Measurements from ENCODE around the gene PHLDB1.

DNA sequence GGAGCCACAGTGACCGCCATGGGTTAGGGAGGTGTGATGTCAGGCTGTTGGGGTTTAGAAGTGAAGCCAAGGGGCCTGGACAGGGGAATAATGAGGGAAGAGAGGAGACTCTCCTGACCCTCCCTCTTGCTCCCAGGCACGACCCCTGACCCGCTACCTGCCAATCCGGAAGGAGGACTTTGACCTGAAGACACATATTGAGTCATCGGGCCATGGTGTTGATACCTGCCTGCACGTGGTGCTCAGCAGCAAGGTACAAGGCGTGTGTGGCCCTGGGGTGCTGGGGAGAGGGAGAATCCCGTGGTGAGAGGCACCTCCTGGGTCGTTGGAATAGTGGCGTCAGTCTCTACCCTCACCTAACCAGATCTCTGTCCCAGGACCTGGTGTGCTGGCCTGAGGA is 42.5 kb downstream of the PHLDB1 start:
- TF ChIP-seq CREB1 (IDR thresholded peaks at IDR 0.05; ENCODE audit: low read depth) = no peak
- TF ChIP-seq REST (IDR thresholded peaks at IDR 0.05; ENCODE audit: low read depth) = no peak
- no peak for TF ChIP-seq MAX (IDR thresholded peaks at IDR 0.05)
- no peak for TF ChIP-seq EP300 (IDR thresholded peaks at IDR 0.05; ENCODE audit: borderline replicate concordance)
- no peak for TF ChIP-seq EGR1 (IDR thresholded peaks at IDR 0.05)
- TF ChIP-seq NFIC (IDR thresholded peaks at IDR 0.05) = no peak
- no peak for TF ChIP-seq CEBPB (IDR thresholded peaks at IDR 0.05)
- TF ChIP-seq USF1 (IDR thresholded peaks at IDR 0.05) = no peak
- no peak for TF ChIP-seq TCF12 (IDR thresholded peaks at IDR 0.05; ENCODE audit: low read depth)
- TF ChIP-seq FOXM1 (IDR thresholded peaks at IDR 0.05; ENCODE audit: borderline replicate concordance, low read depth) = no peak
- TF ChIP-seq TAF1 (IDR thresholded peaks at IDR 0.05; ENCODE audit: low read depth) = no peak
- TF ChIP-seq ZBTB7A (IDR thresholded peaks at IDR 0.05; ENCODE audit: low read depth) = no peak
